Measurements from ENCODE around the gene SAPCD2.

- TF ChIP-seq ZNF449 (tag by site-specific recombination; IDR thresholded peaks at IDR 0.05) (no peak), CTCF (tag by site-specific recombination; IDR thresholded peaks at IDR 0.05) (no peak), SP3 (tag by site-specific recombination; IDR thresholded peaks at IDR 0.05) (no peak), YY1 (tag by site-specific recombination; IDR thresholded peaks at IDR 0.05) (no peak), SALL2 (tag by site-specific recombination; IDR thresholded peaks at IDR 0.05; ENCODE audit: borderline replicate concordance) (no peak)
These were observed 42.4 kb upstream of the SAPCD2 start for GRCh38 chr9:137112564-137113384.
